GM23338 (cell line): ENCODE results near the gene IQGAP2. TPM values are rescaled to one million over a fixed set of nuclear protein-coding genes. Genes with fewer than 3 reads are reported as not detected.

ENCODE experiments used
- ATAC-seq: fragments of 200-7000 bp; cut with Tn5 transposase; 3 replicates; pipeline ENCODE4 v1.9.1; 2020
- DNase-seq: peaks from one replicate; pipeline ENCODE4 v3.0.0-alpha.2; 2015; ENCODE audit warnings: low spot score
- H2AFZ ChIP-seq: fragments of 200-600 bp; sonication (generic); 2 replicates; pipeline ENCODE4 v1.8.0; 2016; ENCODE audit warnings: antibody characterized with exemption, mild to moderate bottlenecking, moderate library complexity
- H3F3A ChIP-seq: fragments of 200-600 bp; sonication (generic); replicated peaks from 2 replicates; pipeline ENCODE4 v1.8.0; 2017; ENCODE audit warnings: antibody characterized with exemption, mixed run types, low read depth
- H3K27ac ChIP-seq: fragments of 200-600 bp; sonication (generic); 2 replicates; pipeline ENCODE4 v1.6.1; 2016; ENCODE audit warnings: low read depth
- H3K27me3 ChIP-seq: fragments of 200-600 bp; sonication (generic); 2 replicates; pipeline ENCODE4 v1.8.0; 2016; ENCODE audit warnings: mild to moderate bottlenecking, mixed run types, moderate library complexity; ENCODE audit not compliant: insufficient read depth
- H3K36me3 ChIP-seq: fragments of 200-600 bp; sonication (generic); 2 replicates; pipeline ENCODE4 v1.8.0; 2016; ENCODE audit warnings: mild to moderate bottlenecking; ENCODE audit not compliant: insufficient read depth
- H3K4me1 ChIP-seq: fragments of 200-600 bp; sonication (generic); 2 replicates; pipeline ENCODE4 v1.8.0; 2016; ENCODE audit warnings: mild to moderate bottlenecking, moderate library complexity; ENCODE audit not compliant: insufficient read depth
- H3K4me2 ChIP-seq: fragments of 200-600 bp; sonication (generic); 2 replicates; pipeline ENCODE4 v1.7.1; 2017; ENCODE audit warnings: mixed run types
- H3K4me3 ChIP-seq: fragments of 200-600 bp; sonication (generic); 2 replicates; pipeline ENCODE4 v1.6.1; 2016; ENCODE audit warnings: mixed run types
- H3K79me2 ChIP-seq: fragments of 200-600 bp; sonication (generic); replicated peaks from 2 replicates; pipeline ENCODE4 v1.8.0; 2017; ENCODE audit warnings: mild to moderate bottlenecking; ENCODE audit not compliant: insufficient read depth
- H3K9me2 ChIP-seq: fragments of 200-600 bp; sonication (generic); 2 replicates; pipeline ENCODE4 v1.8.0; 2017; ENCODE audit not compliant: insufficient read depth
- H4K20me1 ChIP-seq: fragments of 200-600 bp; sonication (generic); replicated peaks from 2 replicates; pipeline ENCODE4 v1.8.0; 2017; ENCODE audit warnings: mild to moderate bottlenecking; ENCODE audit not compliant: insufficient read depth
- H3K27ac Mint-ChIP-seq: 2 replicates; pipeline ENCODE4 v1.8.0; 2020; ENCODE audit warnings: inconsistent platforms, mild to moderate bottlenecking, moderate library complexity, mixed read lengths
- H3K27me3 Mint-ChIP-seq: 3 replicates; pipeline ENCODE4 v1.8.0; 2022; ENCODE audit warnings: low read depth, mild to moderate bottlenecking, moderate library complexity, mixed read lengths, inconsistent platforms; ENCODE audit not compliant: insufficient read depth, poor library complexity
- H3K36me3 Mint-ChIP-seq: 3 replicates; pipeline ENCODE4 v1.8.0; 2021; ENCODE audit warnings: low read depth, mild to moderate bottlenecking, inconsistent platforms, moderate library complexity, mixed read lengths
- H3K4me1 Mint-ChIP-seq: 3 replicates; pipeline ENCODE4 v1.8.0; 2020; ENCODE audit warnings: mild to moderate bottlenecking, inconsistent platforms, mixed read lengths
- H3K4me3 Mint-ChIP-seq: 3 replicates; pipeline ENCODE4 v1.8.0; 2021; ENCODE audit warnings: moderate library complexity, mild to moderate bottlenecking, inconsistent platforms, mixed read lengths
- H3K9me3 Mint-ChIP-seq: 3 replicates; pipeline ENCODE4 v1.8.0; 2020; ENCODE audit warnings: moderate library complexity, mild to moderate bottlenecking, inconsistent platforms, mixed read lengths
- CREB1 ChIP-seq: fragments of 250-450 bp; sonication (Bioruptor Pico); IDR thresholded peaks from 2 replicates; pipeline ENCODE4 v1.5.0; 2020; ENCODE audit warnings: low read depth, mild to moderate bottlenecking, moderate library complexity
- EZH2 ChIP-seq: fragments of 200-600 bp; sonication (generic); IDR thresholded peaks from one replicate; pipeline ENCODE4 v1.8.0; 2017; ENCODE audit warnings: antibody characterized with exemption, mild to moderate bottlenecking, low read depth; ENCODE audit not compliant: unreplicated experiment
- EZH2phosphoT487 ChIP-seq: fragments of 200-600 bp; sonication (generic); IDR thresholded peaks from one replicate; pipeline ENCODE4 v1.8.1; 2018; ENCODE audit warnings: antibody characterized with exemption; ENCODE audit not compliant: unreplicated experiment
- JUNB ChIP-seq: IDR thresholded peaks from one replicate; pipeline ENCODE4 v1.6.1; 2016; ENCODE audit warnings: antibody characterized with exemption; ENCODE audit not compliant: unreplicated experiment
- POLR2AphosphoS5 ChIP-seq: IDR thresholded peaks from 2 replicates; pipeline ENCODE4 v1.6.1; 2016; ENCODE audit warnings: antibody characterized with exemption, low read depth
- STAT1 ChIP-seq: IDR thresholded peaks from one replicate; pipeline ENCODE4 v1.6.1; 2016; ENCODE audit warnings: antibody characterized with exemption; ENCODE audit not compliant: unreplicated experiment
- ZNF331 ChIP-seq: fragments of 250-450 bp; sonication (Bioruptor Pico); IDR thresholded peaks from 2 replicates; pipeline ENCODE4 v1.5.0; 2020; ENCODE audit warnings: low read depth, mild to moderate bottlenecking, moderate library complexity
- polyA plus RNA-seq: library from polyadenylated mRNA; unstranded; fragments of >200 nt; fragmentation: Nextera tagmentation; extraction: Ambion mirVana; gene quantifications from 2 replicates; pipeline ENCODE4 v1.2.1, GENCODE V29; 2016
- total RNA-seq: library from RNA; depleted of rRNA; stranded (reverse); fragments of >200 nt; shearing (Covaris generic); gene quantifications from 2 replicates; pipeline ENCODE4 v1.2.3, GENCODE V29; 2014
- TF ChIP-seq, protein P1 (sequence below): IDR thresholded peaks from one replicate; pipeline ENCODE4 v1.6.1; 2018; ENCODE audit warnings: antibody characterized with exemption; ENCODE audit not compliant: unreplicated experiment
- TF ChIP-seq, protein P2 (sequence below), 2 experiments: fragments of 200-600 bp in 1 of 2; sonication (generic) in 1 of 2; conservative IDR thresholded peaks; 2 replicates each; pipeline versions ENCODE4 v1.5.1 to v1.6.1; 2016 to 2017; ENCODE audit warnings: antibody characterized with exemption in 2 of 2, low read depth in 2 of 2, mild to moderate bottlenecking in 2 of 2, moderate library complexity in 1 of 2
- TF ChIP-seq, protein P3 (sequence below): IDR thresholded peaks from 2 replicates; pipeline ENCODE4 v1.6.1; 2016; ENCODE audit warnings: antibody characterized with exemption

IQGAP2 gene
- total and polyA plus RNA-seq, 2 experiments from 2014 or later, result 60.0 to 86.5 TPM

DNA sequence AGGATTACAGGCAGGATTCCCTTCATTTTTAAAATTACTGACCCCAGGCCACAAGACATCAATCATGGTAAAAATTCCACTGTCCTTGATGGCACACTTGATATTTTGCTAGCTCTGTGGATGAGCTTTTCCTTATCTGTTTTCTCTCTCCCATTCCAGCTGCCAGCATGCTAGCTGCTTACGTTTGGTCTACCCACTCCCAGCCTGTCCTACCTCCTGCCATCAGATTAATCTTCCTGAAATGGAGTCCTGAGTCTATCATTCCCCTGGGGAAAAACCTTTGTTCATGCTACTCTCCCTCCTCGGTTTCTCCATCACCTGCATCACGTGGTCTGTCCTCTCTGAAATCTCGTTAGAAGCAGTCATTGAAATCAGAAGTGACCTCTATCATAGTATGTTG lies 111.2 kb downstream of the IQGAP2 start:
- no peak overlapping the region for H2AFZ ChIP-seq
- no peaks in the 10 kb centered on the region for H3K27me3 ChIP-seq
- no peak for TF ChIP-seq CREB1 (CRISPR knock-in tag)
- no peak for TF ChIP-seq JUNB
- no peak for TF ChIP-seq STAT1
- TF ChIP-seq, protein P1, sequence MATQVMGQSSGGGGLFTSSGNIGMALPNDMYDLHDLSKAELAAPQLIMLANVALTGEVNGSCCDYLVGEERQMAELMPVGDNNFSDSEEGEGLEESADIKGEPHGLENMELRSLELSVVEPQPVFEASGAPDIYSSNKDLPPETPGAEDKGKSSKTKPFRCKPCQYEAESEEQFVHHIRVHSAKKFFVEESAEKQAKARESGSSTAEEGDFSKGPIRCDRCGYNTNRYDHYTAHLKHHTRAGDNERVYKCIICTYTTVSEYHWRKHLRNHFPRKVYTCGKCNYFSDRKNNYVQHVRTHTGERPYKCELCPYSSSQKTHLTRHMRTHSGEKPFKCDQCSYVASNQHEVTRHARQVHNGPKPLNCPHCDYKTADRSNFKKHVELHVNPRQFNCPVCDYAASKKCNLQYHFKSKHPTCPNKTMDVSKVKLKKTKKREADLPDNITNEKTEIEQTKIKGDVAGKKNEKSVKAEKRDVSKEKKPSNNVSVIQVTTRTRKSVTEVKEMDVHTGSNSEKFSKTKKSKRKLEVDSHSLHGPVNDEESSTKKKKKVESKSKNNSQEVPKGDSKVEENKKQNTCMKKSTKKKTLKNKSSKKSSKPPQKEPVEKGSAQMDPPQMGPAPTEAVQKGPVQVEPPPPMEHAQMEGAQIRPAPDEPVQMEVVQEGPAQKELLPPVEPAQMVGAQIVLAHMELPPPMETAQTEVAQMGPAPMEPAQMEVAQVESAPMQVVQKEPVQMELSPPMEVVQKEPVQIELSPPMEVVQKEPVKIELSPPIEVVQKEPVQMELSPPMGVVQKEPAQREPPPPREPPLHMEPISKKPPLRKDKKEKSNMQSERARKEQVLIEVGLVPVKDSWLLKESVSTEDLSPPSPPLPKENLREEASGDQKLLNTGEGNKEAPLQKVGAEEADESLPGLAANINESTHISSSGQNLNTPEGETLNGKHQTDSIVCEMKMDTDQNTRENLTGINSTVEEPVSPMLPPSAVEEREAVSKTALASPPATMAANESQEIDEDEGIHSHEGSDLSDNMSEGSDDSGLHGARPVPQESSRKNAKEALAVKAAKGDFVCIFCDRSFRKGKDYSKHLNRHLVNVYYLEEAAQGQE, result no peak
- TF ChIP-seq ZNF331 (CRISPR knock-in tag), result no peak
- no peak for TF ChIP-seq EZH2phosphoT487
- TF ChIP-seq, protein P2, sequence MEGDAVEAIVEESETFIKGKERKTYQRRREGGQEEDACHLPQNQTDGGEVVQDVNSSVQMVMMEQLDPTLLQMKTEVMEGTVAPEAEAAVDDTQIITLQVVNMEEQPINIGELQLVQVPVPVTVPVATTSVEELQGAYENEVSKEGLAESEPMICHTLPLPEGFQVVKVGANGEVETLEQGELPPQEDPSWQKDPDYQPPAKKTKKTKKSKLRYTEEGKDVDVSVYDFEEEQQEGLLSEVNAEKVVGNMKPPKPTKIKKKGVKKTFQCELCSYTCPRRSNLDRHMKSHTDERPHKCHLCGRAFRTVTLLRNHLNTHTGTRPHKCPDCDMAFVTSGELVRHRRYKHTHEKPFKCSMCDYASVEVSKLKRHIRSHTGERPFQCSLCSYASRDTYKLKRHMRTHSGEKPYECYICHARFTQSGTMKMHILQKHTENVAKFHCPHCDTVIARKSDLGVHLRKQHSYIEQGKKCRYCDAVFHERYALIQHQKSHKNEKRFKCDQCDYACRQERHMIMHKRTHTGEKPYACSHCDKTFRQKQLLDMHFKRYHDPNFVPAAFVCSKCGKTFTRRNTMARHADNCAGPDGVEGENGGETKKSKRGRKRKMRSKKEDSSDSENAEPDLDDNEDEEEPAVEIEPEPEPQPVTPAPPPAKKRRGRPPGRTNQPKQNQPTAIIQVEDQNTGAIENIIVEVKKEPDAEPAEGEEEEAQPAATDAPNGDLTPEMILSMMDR (conservative IDR thresholded peaks at IDR 0.05; ENCODE audit: low read depth in 2 of 2), result no peak
- TF ChIP-seq POLR2AphosphoS5, result no peak
- TF ChIP-seq EZH2, result no peak
- TF ChIP-seq, protein P3, sequence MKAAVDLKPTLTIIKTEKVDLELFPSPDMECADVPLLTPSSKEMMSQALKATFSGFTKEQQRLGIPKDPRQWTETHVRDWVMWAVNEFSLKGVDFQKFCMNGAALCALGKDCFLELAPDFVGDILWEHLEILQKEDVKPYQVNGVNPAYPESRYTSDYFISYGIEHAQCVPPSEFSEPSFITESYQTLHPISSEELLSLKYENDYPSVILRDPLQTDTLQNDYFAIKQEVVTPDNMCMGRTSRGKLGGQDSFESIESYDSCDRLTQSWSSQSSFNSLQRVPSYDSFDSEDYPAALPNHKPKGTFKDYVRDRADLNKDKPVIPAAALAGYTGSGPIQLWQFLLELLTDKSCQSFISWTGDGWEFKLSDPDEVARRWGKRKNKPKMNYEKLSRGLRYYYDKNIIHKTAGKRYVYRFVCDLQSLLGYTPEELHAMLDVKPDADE, result no peak
- no peaks in the 10 kb centered on the region for H3K9me2 ChIP-seq
- ATAC-seq (no peak), DNase-seq (no peak)
- Mint-ChIP-seq H3K4me1 (peaks cover 25% of the 10 kb centered on the region), H3K27ac (peak overlapping the region; percentile 1), H3K27me3 (no peaks in the 10 kb centered on the region), H3K4me3 (no peak overlapping the region), H3K36me3 (peaks cover 24% of the 10 kb centered on the region), H3K9me3 (peaks cover 18% of the 10 kb centered on the region)
- no peak overlapping the region for H3K27ac ChIP-seq
- H3K36me3 ChIP-seq, result no peaks in the 10 kb centered on the region
- H3K79me2 ChIP-seq, result peaks cover 5% of the 10 kb centered on the region; the same call in 1 of the 2 replicates
- H4K20me1 ChIP-seq, result no peaks in the 10 kb centered on the region
- no peak overlapping the region for H3K4me2 ChIP-seq
- H3F3A ChIP-seq, result no peaks in the 10 kb centered on the region
- H3K4me3 ChIP-seq, result no peak overlapping the region
- peaks cover 23% of the 10 kb centered on the region for H3K4me1 ChIP-seq
